CD4-positive, alpha-beta T cell treated with Interleukin-15 for 4 hours (primary cell): ENCODE measurements around the gene DLL1.
A peak's percentile ranks its signal among the peaks of the same experiment; 100 is the strongest.

Experiments used
- DNase-seq: peaks from one replicate; pipeline ENCODE4 v3.0.0-alpha.2; 2020; ENCODE audit warnings: low spot score

Gene DLL1

DNA sequence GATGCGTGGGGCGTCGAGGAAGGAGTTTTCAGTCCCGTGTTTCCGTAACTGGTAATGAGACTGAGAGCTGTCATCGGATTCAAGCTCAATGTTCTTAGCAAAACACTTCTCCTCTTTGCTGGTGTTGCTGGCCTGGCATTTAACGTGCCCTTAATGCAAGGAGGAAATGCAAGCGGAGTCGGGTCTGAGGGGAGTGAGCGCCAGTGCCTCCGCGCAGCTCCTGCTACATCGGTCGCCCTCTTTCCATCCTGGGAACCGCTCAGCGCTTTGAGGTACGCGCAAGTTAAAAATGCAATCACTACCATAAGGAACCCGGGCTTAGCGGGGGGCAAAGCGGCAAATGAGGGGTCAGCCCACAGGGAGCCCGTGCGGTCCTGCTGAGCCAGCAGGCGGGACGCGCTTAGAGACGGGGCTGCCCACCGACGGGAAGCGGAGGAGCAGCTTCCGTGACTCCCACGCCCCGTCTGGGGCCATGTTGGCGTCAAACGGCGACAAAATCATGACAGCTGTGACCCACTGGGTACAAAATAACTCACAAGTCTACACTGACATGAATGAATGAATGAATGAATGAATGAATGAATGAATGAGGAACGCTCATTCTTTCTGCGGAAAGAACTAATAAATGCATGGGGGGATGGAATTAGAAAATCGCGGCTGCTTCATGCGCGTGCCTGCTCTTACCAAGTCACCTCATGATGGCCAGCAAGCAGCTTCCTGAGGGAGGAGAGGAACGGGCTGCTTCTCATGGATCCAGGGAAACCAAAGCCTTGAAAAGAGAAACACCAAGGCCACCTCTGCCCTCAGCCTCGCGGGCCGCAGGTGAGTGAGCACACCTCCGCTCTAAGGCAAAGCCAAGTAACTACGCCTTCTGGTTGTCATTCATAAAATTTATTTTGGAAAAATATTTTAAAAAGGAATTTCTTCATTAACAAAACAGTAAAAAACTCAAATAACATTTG lies 9.3 kb downstream of the DLL1 start:
- no peak for DNase-seq

DNA sequence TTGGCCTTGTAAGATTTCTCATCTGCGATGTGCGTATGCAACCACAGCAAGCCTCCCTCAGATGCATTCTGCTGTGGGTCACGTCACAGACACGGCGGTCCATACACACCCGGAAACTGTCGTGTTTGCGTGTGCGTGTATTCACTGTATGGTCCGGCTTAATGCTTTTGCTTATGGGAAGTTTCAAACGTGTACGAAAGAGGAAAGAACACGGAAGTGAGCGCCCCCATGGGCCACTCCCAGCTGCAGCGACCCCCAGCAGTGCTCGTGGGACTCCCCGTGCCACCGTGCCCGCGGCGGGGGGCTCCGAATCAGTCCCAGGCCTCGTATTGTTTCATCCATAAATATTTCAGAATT lies 10.2 kb downstream of the DLL1 start:
- DNase-seq = no peak

DNA sequence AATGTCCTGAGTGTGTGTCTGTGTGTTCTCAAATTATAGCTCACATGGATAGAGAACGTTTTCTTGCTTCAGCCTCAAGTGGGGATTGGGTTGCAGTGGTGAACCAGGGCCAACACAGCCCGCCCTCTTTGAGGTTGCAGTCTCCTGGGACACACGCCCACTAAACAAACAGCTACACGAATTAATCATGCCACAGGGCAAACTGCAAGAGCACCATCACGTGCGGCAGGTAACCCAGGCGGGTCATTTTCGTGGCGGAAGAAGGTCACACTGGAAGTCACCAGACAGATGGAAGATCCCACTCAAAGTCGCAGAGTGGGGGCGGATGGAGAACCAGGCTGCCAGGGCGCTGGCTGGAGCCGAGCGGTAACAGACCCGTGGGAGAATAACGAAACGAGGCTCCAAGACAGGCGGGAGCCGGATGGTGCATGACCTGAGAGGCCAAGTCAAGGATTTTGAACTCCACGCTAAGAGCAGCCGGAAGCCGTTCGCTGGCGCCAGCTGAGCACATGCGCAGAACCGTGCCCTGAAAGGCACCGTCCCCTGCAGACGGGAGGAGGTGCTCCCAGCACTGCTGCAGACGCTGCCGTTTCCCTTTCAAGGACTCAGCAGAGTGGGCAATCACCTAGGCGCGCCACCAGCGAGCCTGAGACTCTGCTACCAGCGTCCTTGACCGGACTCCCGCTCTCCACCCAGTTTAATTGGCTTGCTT lies 10.7 kb downstream of the DLL1 start:
- DNase-seq = peak; percentile 66

DNA sequence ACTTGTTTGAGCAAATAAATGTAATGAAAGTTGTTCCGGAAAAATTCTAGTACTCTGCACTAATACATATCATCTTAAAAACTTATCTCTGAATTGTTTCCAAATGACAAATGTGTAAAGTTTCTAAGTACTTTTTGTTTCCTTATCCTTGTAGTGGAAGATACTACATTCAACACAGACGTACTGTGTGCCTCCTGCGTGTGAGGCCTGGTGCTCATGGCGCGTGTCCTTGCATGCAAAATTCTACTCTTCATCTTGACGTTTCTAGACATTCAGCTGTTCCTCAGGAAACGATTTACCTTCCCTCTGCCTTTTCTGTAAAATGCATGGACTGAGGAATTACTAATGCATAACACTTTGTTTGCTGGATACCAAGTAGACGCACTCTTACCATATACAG lies 11.5 kb downstream of the DLL1 start:
- DNase-seq = no peak

DNA sequence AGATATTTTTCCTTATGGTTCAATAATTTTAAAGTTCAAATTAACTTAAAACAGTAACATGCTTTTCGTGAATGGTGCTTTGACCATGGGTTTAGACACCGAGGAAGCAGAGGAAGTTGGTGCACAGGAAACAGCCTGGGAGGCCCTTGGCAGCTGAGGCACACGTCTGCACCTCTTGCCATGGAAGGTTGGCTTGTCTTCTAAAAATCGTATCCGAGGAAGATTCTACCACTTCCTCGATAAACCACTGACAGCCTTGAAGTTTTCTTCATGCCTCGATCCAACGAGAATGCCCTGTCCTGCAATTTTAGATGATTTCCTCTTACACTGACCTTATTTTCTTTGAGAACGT lies 12.2 kb downstream of the DLL1 start:
- DNase-seq = no peak

DNA sequence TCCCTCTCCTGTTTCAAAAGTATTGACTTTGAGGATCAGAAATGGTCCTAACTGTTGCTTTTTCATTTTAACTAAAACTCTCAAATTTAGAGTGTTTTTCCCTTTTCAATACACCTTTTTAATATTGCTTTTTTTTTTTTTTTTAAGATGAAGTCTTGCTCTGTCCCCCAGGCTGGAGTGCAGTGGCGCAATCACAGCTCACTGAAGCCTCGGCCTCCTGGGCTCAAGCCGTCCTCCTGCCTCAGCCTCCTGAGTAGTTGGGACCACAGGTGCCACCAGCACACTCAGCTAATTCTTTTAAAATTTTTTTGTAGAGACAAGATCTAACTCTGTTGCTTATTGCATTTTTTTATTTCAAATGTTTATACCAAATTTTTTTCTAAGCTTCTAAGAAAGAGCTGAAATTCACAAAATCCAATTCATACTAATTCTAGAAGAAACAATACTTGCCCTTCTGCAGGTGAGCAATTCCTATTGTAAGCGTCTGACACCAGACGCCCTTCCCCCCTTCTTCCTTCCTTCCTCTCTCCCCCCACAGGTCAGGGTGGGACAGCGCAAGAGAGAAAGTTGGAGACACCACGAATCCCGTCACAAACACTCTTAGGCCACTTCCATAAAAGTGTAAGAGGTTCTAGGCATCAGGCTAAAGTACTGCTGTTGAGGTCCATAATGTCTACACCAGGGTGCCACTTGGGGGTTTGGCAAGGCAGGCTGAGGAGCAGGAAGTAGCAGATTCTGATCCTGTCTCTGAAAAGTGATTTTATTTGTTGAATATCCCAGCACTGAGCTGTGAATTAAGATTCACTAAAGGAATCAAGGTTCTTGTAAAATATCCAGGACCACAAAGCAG lies 12.8 kb downstream of the DLL1 start:
- no peak for DNase-seq

DNA sequence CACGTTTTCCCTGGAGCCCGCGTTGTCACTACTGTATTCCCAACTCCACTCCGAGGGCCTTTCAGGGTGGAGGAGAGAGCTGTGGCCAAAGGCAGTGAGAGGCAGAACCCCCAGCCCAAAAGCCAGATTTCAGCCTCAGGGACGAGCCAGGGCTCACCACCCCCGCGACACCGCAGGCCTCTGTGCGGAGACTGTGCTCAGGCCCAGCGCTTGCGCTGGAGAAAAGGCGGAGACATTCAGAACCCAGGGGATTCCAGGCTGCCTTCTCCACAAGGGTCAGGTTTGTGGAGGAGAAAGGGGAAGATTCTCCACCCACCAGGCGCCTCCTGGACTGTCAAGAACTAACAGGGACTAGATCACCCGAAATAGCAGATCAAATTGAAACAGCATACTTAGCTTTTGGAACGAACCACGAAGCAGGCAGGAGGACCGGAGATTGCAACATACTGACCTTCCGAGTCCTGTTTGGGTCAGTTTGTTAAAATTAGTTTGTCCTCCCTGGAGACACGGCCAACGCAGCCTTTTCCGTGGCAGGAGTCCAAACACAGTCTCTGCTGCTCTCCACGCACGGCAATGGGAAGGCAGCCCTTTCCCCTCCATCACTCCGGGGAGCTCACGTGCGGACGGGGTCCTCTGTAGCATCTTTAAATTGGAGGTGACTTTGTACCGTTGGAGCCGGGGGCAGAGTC lies 14.4 kb downstream of the DLL1 start:
- DNase-seq = no peak

DNA sequence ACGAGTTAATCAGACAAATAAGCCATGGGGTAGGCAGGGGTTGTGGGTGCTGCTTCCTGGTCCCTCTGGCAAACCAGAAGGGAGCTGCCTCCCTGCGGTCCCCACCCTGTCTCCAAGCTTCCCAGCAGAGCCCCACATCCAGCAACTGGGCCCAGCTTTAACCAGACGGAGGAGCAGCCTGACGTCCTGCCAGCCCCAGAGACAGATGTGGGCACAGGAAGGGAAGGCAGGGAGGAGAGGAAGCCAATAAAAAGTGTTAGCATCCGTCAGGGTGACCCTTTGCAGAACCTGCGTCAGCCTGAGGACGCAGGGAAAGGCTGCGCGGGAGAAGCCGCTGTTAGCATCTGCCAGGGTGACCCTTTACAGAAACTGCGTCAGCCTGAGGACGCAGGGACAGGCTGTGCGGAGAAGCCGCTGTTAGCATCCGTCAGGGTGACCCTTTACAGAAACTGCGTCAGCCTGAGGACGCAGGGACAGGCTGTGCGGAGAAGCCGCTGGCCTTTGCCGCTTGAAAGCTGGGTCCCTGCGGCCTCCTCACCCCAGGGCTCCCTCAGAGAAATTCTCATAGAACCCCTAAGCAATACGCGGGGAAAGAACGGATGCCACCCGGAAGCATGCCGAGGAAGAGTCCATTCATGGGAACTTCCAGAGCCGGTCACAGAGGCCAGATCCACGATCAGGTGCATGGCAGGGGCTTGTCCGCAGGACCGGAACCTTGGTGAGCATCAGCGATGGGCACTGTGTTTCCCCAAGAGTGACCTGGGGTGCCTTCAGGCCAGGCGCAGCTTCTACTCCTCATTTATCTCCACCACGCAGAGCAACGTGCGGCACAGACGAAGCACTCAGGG lies 15.9 kb downstream of the DLL1 start:
- no peak for DNase-seq

DNA sequence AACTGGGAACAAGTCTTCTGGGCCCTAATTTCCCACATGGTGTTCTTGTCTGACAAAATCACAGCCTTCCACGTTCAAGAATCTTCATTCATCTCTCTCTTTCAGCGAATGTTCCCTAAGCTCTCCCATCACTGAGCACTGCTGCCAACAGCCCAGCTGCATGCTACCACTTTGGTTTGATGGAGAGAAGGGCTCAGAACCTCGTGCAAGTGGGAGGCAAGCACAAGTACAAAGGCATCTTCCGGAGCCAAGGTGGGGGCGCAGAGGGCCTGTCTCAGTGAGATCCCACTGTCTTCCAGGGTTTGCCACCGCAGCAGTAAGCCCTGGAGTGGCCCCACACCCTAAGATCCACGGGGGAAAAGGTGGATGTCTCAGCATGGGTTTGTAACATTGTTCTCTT lies 17.2 kb downstream of the DLL1 start:
- DNase-seq = no peak

DNA sequence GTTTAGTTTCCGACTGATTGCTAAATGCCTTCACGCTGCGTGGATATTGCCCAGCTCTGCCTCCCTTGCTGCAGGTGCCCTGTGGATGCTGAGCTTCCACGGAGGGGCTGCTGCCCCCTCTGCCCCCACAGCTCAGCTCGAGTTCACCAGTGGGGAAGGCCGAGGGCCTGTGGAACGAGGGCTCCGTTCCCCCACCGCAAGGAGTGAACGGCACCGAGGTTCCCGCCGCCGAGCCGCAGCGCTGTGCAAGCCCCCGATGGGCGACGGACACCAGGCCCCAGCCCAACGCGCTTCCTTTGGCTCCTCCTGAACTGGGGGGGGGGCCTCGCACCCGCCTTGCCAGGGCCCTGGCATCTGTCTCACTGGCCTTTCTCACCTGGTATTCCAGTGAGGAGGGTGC lies 17.7 kb downstream of the DLL1 start:
- DNase-seq = no peak

DNA sequence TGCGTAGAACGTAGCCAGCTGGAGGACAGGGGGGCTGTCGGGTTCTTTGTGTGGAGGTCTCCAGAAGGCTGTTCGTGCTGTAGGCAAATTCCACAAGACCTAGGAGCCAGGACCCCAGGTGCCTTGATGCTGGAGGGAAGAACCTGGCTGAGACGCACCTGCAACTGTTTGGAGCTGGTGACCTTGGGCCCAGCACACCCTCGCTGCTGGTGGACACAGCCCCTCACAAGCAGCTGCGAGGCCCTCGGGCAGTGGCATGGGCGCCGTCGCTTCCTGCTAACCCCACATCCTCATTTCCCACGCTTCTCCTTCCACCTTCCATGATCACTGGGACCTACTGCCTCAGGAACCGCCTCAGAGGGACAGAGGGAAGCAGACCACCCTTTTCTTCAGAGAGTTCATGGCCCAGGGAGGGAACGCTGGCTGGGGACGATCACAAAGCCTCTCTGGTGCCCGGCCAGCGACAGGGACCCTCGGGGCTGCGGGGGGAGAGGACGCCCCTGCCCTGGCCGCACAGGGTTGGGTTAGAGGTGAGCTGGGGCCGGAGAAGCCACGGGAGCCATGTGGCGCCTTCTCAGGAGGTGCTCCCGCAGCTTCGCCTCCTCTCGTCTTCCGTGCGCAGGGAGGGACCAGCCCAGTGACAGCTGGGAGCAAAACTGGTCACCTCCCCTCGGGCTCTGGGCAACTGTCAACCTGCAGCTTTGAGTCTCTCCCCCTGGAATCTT lies 18.4 kb downstream of the DLL1 start:
- no peak for DNase-seq

DNA sequence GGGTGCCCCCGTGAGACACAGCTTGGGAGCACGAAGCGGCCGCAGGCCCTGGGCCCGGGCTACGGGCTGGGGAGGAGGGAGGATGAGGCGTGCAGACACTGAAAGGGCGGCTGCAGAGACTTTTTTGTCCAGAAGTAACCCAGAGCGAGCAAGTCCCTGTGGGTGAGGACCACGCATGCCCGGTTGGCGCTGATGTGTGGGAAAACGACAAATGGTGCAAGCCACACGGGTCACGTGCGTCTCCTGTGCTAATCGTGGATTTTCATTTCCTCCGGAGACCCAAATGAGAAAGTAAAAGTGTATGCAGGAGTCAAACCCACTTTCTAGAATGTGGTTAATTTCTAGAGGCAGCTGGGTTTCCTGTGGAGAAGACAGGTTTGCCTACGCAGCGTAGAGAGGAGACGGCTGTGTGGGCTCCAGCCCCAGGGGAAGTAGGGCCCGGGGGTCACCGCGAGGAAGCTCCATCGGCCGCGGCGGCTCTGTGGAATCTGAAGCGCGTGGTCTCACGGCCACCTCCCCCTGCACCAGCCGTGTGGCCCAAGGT lies 19.0 kb downstream of the DLL1 start:
- DNase-seq = peak; percentile 78

DNA sequence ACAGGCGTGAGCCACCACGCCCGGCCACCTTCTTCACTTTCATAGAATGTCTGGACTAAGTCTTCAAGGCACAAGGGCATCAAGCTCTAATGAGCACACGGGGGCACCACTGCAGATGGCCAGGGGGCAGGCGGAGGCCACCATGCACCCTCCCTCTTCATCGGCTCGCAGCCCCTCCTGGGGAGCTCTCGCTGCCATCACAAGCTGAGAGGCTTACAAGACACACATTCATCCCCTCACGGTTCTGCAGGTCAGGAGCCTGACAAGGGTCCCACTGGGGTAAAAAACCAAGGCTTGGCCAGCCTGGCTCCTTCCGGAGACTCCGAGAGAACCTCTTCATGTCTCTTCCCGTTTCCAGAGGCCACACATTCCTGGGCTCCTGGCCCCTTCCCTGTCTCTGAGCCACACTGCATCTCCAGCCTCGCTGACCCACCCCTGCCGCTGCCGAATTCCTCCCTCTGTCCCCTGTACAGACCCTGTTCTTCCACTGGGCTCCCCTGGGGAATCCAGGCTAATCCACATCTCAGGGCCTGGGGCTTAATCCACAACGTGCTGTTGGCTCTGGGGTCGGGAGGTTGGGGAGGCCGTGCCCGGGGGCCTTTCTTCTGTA lies 19.8 kb downstream of the DLL1 start:
- no peak for DNase-seq

DNA sequence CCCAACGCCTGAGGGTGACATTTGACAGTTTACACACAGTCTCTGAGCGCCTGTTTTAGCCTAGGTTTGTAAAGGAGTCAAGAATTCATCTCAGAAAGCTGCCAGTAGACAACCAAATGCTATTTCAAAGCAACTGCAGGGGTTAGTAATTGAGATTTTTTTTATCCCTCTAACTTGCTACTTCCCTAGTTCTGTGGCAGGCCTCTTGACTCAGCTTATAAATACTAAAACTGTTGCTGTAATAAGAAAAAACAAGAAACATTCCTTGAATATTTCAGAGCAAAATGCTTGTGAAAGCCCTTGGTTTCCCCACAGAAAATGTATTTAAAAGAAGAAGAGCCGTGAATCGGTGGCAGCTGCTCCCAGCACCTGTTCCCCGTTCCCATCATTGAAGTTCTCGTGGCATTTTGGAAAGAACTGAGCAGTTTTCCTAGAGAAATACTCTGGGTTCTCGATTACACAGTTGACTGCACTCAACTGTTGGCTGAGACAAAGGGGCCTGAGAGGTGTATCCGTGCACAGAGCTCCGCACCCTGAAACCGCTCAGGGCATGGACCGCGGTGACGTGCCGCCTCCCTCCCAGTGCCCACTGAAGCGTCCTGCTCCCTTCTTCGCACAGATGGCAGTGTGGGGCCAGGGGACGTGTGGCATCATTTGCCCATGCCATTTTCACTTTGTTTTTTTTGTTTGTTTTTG lies 20.9 kb downstream of the DLL1 start:
- no peak for DNase-seq

DNA sequence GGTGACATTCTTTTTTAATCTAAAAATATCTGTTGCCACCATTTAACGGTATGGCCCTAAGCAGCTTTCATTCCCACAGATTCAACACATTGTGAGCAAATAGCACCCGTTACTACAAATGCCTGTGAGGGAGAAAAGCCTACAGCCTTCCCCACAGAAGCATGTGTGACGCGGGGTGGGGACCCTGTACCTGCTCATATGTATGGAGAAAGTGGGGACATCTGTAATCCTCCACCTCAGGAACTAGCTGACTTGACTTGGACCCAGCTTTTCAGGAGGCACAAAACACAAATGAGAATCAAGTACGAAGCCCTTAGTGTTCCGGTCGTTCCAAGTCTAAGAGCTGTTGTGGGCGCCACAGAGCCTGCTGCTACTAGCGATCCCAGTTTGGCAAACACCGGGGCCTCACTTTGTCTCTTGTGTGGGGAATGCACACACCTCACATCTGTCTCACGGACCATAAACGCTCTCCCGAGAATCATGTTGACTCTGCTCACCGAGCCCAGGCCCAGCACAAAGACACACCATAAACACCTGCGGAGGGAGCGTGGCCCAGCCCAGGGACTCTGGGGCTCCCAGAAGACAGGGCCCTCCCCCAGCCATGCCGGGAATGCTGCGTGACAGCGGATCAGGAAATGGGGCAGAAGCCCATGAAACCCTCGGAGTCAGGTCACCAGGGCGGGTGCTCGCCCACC lies 21.6 kb downstream of the DLL1 start:
- no peak for DNase-seq

DNA sequence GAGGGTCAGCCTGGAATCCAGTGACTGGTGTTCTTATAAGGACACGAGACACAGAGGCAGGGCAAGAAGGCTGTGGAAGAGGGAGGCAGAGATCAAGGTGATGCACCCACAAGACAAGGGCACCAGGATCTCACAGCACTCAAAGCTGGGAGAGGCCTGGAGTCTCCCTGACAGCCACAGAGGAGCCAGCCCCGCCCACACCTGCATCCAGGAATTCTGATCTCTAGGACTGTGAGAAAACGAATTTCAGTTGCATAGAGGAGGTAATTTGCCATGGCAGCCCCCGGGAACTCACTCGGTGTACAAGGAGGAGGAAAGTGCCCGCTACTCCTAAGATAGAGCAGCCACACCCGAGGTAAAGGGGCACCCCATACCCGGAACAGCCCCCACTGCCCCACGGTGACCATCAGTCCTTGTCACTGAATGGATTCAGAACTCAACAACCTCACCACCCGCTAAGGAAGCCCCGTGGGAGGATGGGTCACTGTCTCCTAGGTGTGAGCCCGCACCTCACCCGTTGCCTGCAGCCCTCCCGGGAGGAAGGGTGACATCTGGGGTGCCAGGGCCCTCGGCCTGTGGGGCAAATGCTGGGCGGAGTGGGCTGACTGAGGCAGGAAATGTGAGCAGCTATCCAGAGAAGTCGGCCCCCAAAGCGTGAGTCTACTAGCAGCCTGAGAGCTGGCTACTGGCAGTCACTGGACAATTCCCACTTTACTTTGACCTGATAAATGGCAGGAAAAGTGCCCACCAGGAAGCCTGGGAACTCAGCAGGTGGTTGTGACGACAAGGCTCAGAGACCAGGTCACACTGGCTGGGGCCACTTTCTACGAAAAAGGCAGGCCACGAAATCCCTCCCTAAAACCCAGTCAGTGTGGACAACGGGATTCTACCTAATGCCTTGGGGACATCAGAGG lies 22.4 kb downstream of the DLL1 start:
- DNase-seq = no peak

DNA sequence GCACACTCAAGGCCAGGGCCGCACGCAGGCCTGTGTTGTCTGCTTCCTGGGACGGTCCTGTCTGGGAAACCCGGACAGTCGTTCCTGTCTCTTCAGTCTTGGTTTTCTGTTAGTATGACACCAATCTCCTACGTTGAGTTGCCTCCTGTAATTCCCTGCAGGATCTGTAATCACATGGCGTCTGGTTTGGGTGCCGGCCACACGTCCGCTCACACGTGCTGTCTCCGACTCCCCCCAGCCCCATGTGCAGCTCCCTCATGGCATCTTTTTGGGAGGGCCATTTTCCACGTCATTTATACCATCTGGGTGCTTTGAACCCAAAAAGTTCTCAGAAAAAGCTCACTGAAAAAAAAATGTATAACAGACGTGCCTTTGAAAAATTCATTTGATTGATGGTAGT lies 23.2 kb downstream of the DLL1 start:
- DNase-seq = no peak
